ENCODE results near the gene NAP1L4. TPM values are rescaled to one million over a fixed set of nuclear protein-coding genes. Genes with fewer than 3 reads are reported as not detected.

Gene NAP1L4
- polyA plus RNA-seq, 1 donor from 2014 or later: 199 TPM

DNA sequence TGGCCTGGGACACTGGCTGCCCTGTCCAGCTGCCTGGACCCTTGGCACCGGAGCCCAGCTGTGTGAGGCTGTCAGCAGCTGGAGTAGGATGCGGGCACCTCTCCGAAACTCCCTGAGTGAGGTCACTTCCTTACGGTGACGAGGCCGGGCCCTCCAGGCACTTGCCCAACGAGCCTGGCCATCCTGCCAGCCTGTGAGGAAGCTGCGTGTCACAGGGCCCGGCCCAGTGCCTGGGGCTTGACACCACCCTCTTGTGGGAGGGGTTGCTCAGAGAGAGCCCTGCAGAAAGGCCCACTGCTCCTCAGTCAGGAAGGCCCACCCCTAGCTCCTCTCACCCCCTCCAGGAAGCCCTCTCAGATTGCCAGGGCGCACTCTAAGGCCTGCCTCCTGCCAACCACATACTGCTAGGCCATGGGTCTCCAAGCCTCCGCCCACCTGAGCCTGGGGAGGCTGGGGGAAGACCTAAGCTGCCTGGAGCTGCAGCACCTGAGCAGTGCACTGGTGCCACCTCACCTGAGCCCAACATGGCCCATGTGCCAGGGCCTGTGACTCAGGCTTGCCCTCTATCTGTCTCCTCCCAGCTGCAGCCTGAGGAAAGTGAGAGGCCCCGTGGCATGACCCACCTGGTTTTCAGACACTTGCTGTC is 58.6 kb downstream of the NAP1L4 start:
- Histone ChIP-seq H3K9me3 (ENCODE audit: low read length) (peaks cover 5% of the 10 kb centered on the region), H3K27me3 (ENCODE audit: insufficient read depth, low read depth, low read length) (peaks cover 36% of the 10 kb centered on the region), H3F3A (ENCODE audit: insufficient read depth, low read length, poor library complexity, severe bottlenecking) (no peaks in the 10 kb centered on the region), H3K9ac (ENCODE audit: low read length) (no peak overlapping the region), H3K4me2 (ENCODE audit: low read length) (no peak overlapping the region), H3K27ac (ENCODE audit: low read length) (no peak overlapping the region), H4K20me1 (ENCODE audit: insufficient read depth) (no peaks in the 10 kb centered on the region), H3K4me3 (ENCODE audit: low read length) (no peak overlapping the region), H2AFZ (ENCODE audit: low read depth, low read length) (no peak overlapping the region), H3K36me3 (ENCODE audit: insufficient read depth, low read length) (no peaks in the 10 kb centered on the region), H3K9me2 (ENCODE audit: insufficient read depth, low read length) (no peaks in the 10 kb centered on the region), H3K79me2 (replicated peaks; ENCODE audit: insufficient read depth, low read length) (no peaks in the 10 kb centered on the region)
- TF ChIP-seq TAF1 (IDR thresholded peaks at IDR 0.05; ENCODE audit: low read depth) (no peak), EP300 (conservative IDR thresholded peaks at IDR 0.05; ENCODE audit: poor library complexity, severe bottlenecking) (no peak), MXI1 (conservative IDR thresholded peaks at IDR 0.05; ENCODE audit: poor library complexity, severe bottlenecking) (no peak)

GRCh38 chr11:2932850-2933251 is 59.3 kb downstream of the NAP1L4 start:
- H3K27ac ChIP-seq (ENCODE audit: low read length): no peak overlapping the region
- H3F3A ChIP-seq (ENCODE audit: insufficient read depth, low read length, poor library complexity, severe bottlenecking): no peaks in the 10 kb centered on the region
- no peak overlapping the region for H2AFZ ChIP-seq (ENCODE audit: low read depth, low read length)
- H3K4me2 ChIP-seq (ENCODE audit: low read length): no peak overlapping the region
- no peaks in the 10 kb centered on the region for H3K9me2 ChIP-seq (ENCODE audit: insufficient read depth, low read length)
- peaks cover 43% of the 10 kb centered on the region for H3K27me3 ChIP-seq (ENCODE audit: insufficient read depth, low read depth, low read length)
- no peak overlapping the region for H3K9ac ChIP-seq (ENCODE audit: low read length)
- no peaks in the 10 kb centered on the region for H4K20me1 ChIP-seq (ENCODE audit: insufficient read depth)
- peaks cover 5% of the 10 kb centered on the region for H3K9me3 ChIP-seq (ENCODE audit: low read length)
- H3K79me2 ChIP-seq (replicated peaks; ENCODE audit: insufficient read depth, low read length): no peaks in the 10 kb centered on the region
- H3K36me3 ChIP-seq (ENCODE audit: insufficient read depth, low read length): no peaks in the 10 kb centered on the region
- TF ChIP-seq RAD21 (conservative IDR thresholded peaks at IDR 0.05) (no peak), REST (IDR thresholded peaks at IDR 0.05; ENCODE audit: borderline replicate concordance) (no peak), EZH2 (IDR thresholded peaks at IDR 0.05; ENCODE audit: borderline replicate concordance, insufficient read depth, low read length, poor library complexity, severe bottlenecking) (no peak), EP300 (conservative IDR thresholded peaks at IDR 0.05; ENCODE audit: poor library complexity, severe bottlenecking) (no peak), SMC3 (conservative IDR thresholded peaks at IDR 0.05; ENCODE audit: poor library complexity) (no peak), MXI1 (conservative IDR thresholded peaks at IDR 0.05; ENCODE audit: poor library complexity, severe bottlenecking) (no peak), POLR2AphosphoS5 (IDR thresholded peaks at IDR 0.05) (no peak), TAF1 (IDR thresholded peaks at IDR 0.05; ENCODE audit: low read depth) (no peak)
- TF ChIP-seq, protein P1, sequence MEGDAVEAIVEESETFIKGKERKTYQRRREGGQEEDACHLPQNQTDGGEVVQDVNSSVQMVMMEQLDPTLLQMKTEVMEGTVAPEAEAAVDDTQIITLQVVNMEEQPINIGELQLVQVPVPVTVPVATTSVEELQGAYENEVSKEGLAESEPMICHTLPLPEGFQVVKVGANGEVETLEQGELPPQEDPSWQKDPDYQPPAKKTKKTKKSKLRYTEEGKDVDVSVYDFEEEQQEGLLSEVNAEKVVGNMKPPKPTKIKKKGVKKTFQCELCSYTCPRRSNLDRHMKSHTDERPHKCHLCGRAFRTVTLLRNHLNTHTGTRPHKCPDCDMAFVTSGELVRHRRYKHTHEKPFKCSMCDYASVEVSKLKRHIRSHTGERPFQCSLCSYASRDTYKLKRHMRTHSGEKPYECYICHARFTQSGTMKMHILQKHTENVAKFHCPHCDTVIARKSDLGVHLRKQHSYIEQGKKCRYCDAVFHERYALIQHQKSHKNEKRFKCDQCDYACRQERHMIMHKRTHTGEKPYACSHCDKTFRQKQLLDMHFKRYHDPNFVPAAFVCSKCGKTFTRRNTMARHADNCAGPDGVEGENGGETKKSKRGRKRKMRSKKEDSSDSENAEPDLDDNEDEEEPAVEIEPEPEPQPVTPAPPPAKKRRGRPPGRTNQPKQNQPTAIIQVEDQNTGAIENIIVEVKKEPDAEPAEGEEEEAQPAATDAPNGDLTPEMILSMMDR (IDR thresholded peaks at IDR 0.05; ENCODE audit: poor library complexity, severe bottlenecking): no peak
- no peak overlapping the region for H3K4me3 ChIP-seq (ENCODE audit: low read length)

Measured in neural cell (in vitro differentiated cells).